H9 (cell line): Measurements from ENCODE around the gene COX8A. TPM values are rescaled to one million over a fixed set of nuclear protein-coding genes. Genes with fewer than 3 reads are reported as not detected.

Experiments
- DNase-seq: peaks from one replicate; pipeline ENCODE4 v3.0.0-alpha.2; 2017
- H2AFZ ChIP-seq: one replicate; pipeline ENCODE4 v1.6.1; 2013; ENCODE audit warnings: mild to moderate bottlenecking, low read length, control low read depth, moderate library complexity
- H2AK5ac ChIP-seq: 2 replicates; pipeline ENCODE4 v1.6.1; 2013; ENCODE audit warnings: low read length, control low read depth, mixed read lengths; ENCODE audit not compliant: insufficient read length
- H2BK120ac ChIP-seq: one replicate; pipeline ENCODE4 v1.6.1; 2013; ENCODE audit warnings: low read depth, mild to moderate bottlenecking, low read length, control low read depth, inconsistent platforms; ENCODE audit not compliant: poor library complexity, severe bottlenecking
- H2BK12ac ChIP-seq: 2 replicates; pipeline ENCODE4 v1.6.1; 2013; ENCODE audit warnings: low read length, control low read depth, mixed read lengths, low read depth; ENCODE audit not compliant: insufficient read length
- H2BK15ac ChIP-seq: 2 replicates; pipeline ENCODE4 v1.6.1; 2013; ENCODE audit warnings: low read depth, low read length, control low read depth
- H2BK20ac ChIP-seq: one replicate; pipeline ENCODE4 v1.6.1; 2013; ENCODE audit warnings: low read depth, mild to moderate bottlenecking, low read length, control low read depth, inconsistent platforms; ENCODE audit not compliant: poor library complexity, severe bottlenecking
- H2BK5ac ChIP-seq: 2 replicates; pipeline ENCODE4 v1.6.1; 2013; ENCODE audit warnings: low read length, control low read depth, mixed read lengths; ENCODE audit not compliant: insufficient read length
- H3K14ac ChIP-seq: 2 replicates; pipeline ENCODE4 v1.6.1; 2013; ENCODE audit warnings: low read length, control low read depth; ENCODE audit not compliant: insufficient read depth
- H3K18ac ChIP-seq: 2 replicates; pipeline ENCODE4 v1.6.1; 2013; ENCODE audit warnings: low read depth, mild to moderate bottlenecking, mixed read lengths, low read length, control low read depth; ENCODE audit not compliant: insufficient read length
- H3K23ac ChIP-seq: 2 replicates; pipeline ENCODE4 v1.6.1; 2013; ENCODE audit warnings: low read length, control low read depth, mixed read lengths, low read depth; ENCODE audit not compliant: insufficient read length
- H3K23me2 ChIP-seq: 2 replicates; pipeline ENCODE4 v1.6.1; 2013; ENCODE audit warnings: low read depth, mild to moderate bottlenecking, mixed read lengths, low read length, control low read depth; ENCODE audit not compliant: insufficient read length, poor library complexity, severe bottlenecking
- H3K27ac ChIP-seq: 2 replicates; pipeline ENCODE4 v1.5.1; 2013; ENCODE audit warnings: low read length, control low read depth, mixed read lengths, low read depth; ENCODE audit not compliant: insufficient read length
- H3K27me3 ChIP-seq: 2 replicates; pipeline ENCODE4 v1.6.1; 2013; ENCODE audit warnings: low read length, control low read depth, inconsistent platforms; ENCODE audit not compliant: insufficient read depth
- H3K4ac ChIP-seq: 2 replicates; pipeline ENCODE4 v1.6.1; 2013; ENCODE audit warnings: low read depth, mild to moderate bottlenecking, control low read depth, inconsistent platforms, low read length, moderate library complexity
- H3K4me1 ChIP-seq: 2 replicates; pipeline ENCODE4 v1.6.1; 2013; ENCODE audit warnings: low read length, control low read depth, inconsistent platforms; ENCODE audit not compliant: insufficient read depth
- H3K4me2 ChIP-seq: 2 replicates; pipeline ENCODE4 v1.6.1; 2013; ENCODE audit warnings: low read length, control low read depth, mixed read lengths; ENCODE audit not compliant: insufficient read length, insufficient read depth
- H3K56ac ChIP-seq: 2 replicates; pipeline ENCODE4 v1.6.1; 2013; ENCODE audit warnings: low read depth, mild to moderate bottlenecking, mixed read lengths, low read length, control low read depth; ENCODE audit not compliant: insufficient read length
- H3K79me1 ChIP-seq: 2 replicates; pipeline ENCODE4 v1.6.1; 2013; ENCODE audit warnings: low read depth, mild to moderate bottlenecking, moderate library complexity, low read length, control low read depth, inconsistent platforms; ENCODE audit not compliant: insufficient read depth, poor library complexity, severe bottlenecking
- H3K79me2 ChIP-seq: 2 replicates; pipeline ENCODE4 v1.6.1; 2013; ENCODE audit warnings: low read length, control low read depth, inconsistent platforms; ENCODE audit not compliant: insufficient read depth
- H3K9ac ChIP-seq: 2 replicates; pipeline ENCODE4 v1.6.1; 2013; ENCODE audit warnings: low read length, control low read depth, mixed read lengths; ENCODE audit not compliant: insufficient read length; ENCODE audit errors: extremely low read depth
- H3K9me3 ChIP-seq: one replicate; pipeline ENCODE4 v1.6.1; 2013; ENCODE audit warnings: low read depth, low read length, inconsistent platforms; ENCODE audit not compliant: control insufficient read depth
- H3T11ph ChIP-seq: one replicate; pipeline ENCODE4 v1.6.1; 2013; ENCODE audit warnings: mild to moderate bottlenecking, low read length, control low read depth, inconsistent platforms
- H4K20me1 ChIP-seq: one replicate; pipeline ENCODE4 v1.6.1; 2013; ENCODE audit not compliant: control insufficient read depth, insufficient read length, insufficient read depth
- H4K5ac ChIP-seq: 2 replicates; pipeline ENCODE4 v1.6.1; 2013; ENCODE audit warnings: low read depth, mild to moderate bottlenecking, mixed read lengths, low read length, control low read depth; ENCODE audit not compliant: insufficient read length
- H4K8ac ChIP-seq: replicated peaks from 2 replicates; pipeline ENCODE4 v1.6.1; 2013; ENCODE audit warnings: low read length, control low read depth, mixed read lengths, low read depth; ENCODE audit not compliant: insufficient read length
- H4K91ac ChIP-seq: 2 replicates; pipeline ENCODE4 v1.6.1; 2013; ENCODE audit warnings: low read depth, mild to moderate bottlenecking, moderate library complexity, mixed read lengths, low read length, control low read depth; ENCODE audit not compliant: insufficient read length
- H3K27ac Mint-ChIP-seq, 3 experiments: 2 replicates in 2 of 3; 3 replicates in 1 of 3; pipeline ENCODE4 v1.8.0; 2020 to 2021; ENCODE audit warnings: mixed read lengths in 3 of 3, mild to moderate bottlenecking in 1 of 3, moderate library complexity in 1 of 3
- H3K27me3 Mint-ChIP-seq: 2 replicates; pipeline ENCODE4 v1.8.0; 2021; ENCODE audit warnings: low read depth, mild to moderate bottlenecking, moderate library complexity, mixed read lengths
- H3K36me3 Mint-ChIP-seq, 3 experiments: 2 replicates in 2 of 3; 3 replicates in 1 of 3; pipeline ENCODE4 v1.8.0; 2020 to 2021; ENCODE audit warnings: low read depth in 3 of 3, mixed read lengths in 3 of 3; ENCODE audit not compliant: insufficient read depth in 1 of 3
- H3K4me1 Mint-ChIP-seq, 2 experiments: 2 replicates each; pipeline ENCODE4 v1.8.0; 2020; ENCODE audit warnings: mixed read lengths in 2 of 2
- H3K4me3 Mint-ChIP-seq, 2 experiments: 2 replicates in 1 of 2; 3 replicates in 1 of 2; pipeline ENCODE4 v1.8.0; 2020 to 2021; ENCODE audit warnings: mild to moderate bottlenecking in 2 of 2, mixed read lengths in 2 of 2, moderate library complexity in 1 of 2
- H3K9me3 Mint-ChIP-seq, 2 experiments: 2 replicates in 1 of 2; 3 replicates in 1 of 2; pipeline ENCODE4 v1.8.0; 2020; ENCODE audit warnings: mild to moderate bottlenecking in 2 of 2, mixed read lengths in 2 of 2, moderate library complexity in 1 of 2
- CTCF ChIP-seq: fragments of 200-600 bp; sonication (generic); conservative IDR thresholded peaks from 3 replicates; pipeline ENCODE4 v1.8.0; 2021; ENCODE audit warnings: antibody characterized with exemption, mild to moderate bottlenecking
- WGBS: extraction: QIAGEN DNeasy Blood & Tissue Kit; methylation state at CpG from one replicate; pipeline ENCODE4 v1.1.7; 2013; ENCODE audit warnings: missing lambda C conversion rate, low lambda C conversion rate, mixed read lengths; ENCODE audit not compliant: insufficient read length; ENCODE audit errors: extremely low coverage; 5-methylcytosine and 5-hydroxymethylcytosine counted together
- total RNA-seq: library from RNA; stranded (reverse); gene quantifications from 2 replicates; pipeline ENCODE4 v1.2.1, GENCODE V29; 2021

Gene COX8A
- total RNA-seq, 1 experiment from 2014 or later = 429 TPM

GRCh38 chr11:64014356-64014755 lies 39.9 kb downstream of the COX8A start:
- peaks cover 70% of the 10 kb centered on the region for H3K27me3 Mint-ChIP-seq
- H3K36me3 Mint-ChIP-seq = peaks cover 2 to 10% (median 4%) of the 10 kb centered on the region in 3 experiments; a peak in 5 of 7 replicates
- Histone ChIP-seq H4K8ac (no peak overlapping the region), H4K91ac (no peak overlapping the region), H3K23me2 (no peaks in the 10 kb centered on the region), H2BK15ac (no peak overlapping the region), H3K79me2 (no peaks in the 10 kb centered on the region), H3K4me1 (no peaks in the 10 kb centered on the region), H3K27ac (no peak overlapping the region), H3K4me2 (no peak overlapping the region), H3K14ac (no peak overlapping the region; the same call in 1 of the 2 replicates), H4K20me1 (no peaks in the 10 kb centered on the region), H3K9ac (no peak overlapping the region), H3K79me1 (no peaks in the 10 kb centered on the region), H3K4ac (no peak overlapping the region), H2AK5ac (no peak overlapping the region), H3K9me3 (no peaks in the 10 kb centered on the region), H2AFZ (no peak overlapping the region), H3K18ac (no peak overlapping the region), H2BK5ac (no peak overlapping the region), H4K5ac (no peak overlapping the region), H2BK12ac (no peak overlapping the region), H3K56ac (no peak overlapping the region), H3T11ph (no peak overlapping the region), H2BK120ac (no peak overlapping the region), H3K27me3 (peaks cover 13% of the 10 kb centered on the region; the same call in 1 of the 2 replicates), H2BK20ac (no peak overlapping the region), H3K23ac (no peak overlapping the region)
- H3K4me3 Mint-ChIP-seq = no peak overlapping the region
- no peak for DNase-seq
- WGBS = no CpG with 5 or more reads among the region's 11 CpGs
- 0 out of 7 replicates have a peak overlapping the region, but pooled peaks of 1 of the 3 experiments have one; percentile 28 for H3K27ac Mint-ChIP-seq
- H3K9me3 Mint-ChIP-seq = peaks cover 9 to 14% of the 10 kb centered on the region in 2 experiments; a peak in 3 of 5 replicates
- peaks cover 2 to 4% of the 10 kb centered on the region in 2 experiments for H3K4me1 Mint-ChIP-seq
- no peak for TF ChIP-seq CTCF
